HepG2 (cell line): ENCODE data around the gene DGCR6.

Experiments
- FOXK2 ChIP-seq: fragments of 450-650 bp; IDR thresholded peaks from 2 replicates; pipeline ENCODE4 v1.6.1; 2016
- HCFC1 ChIP-seq: fragments of 150-350 bp; IDR thresholded peaks from 2 replicates; pipeline ENCODE4 v1.6.1; 2014; ENCODE audit warnings: low read depth, low read length
- MAX ChIP-seq: IDR thresholded peaks from 2 replicates; pipeline ENCODE4 v1.6.1; 2012; ENCODE audit warnings: inconsistent platforms
- MEF2D ChIP-seq: sonication (generic); formaldehyde crosslinking; IDR thresholded peaks from 2 replicates; pipeline ENCODE4 v1.5.1; 2020; ENCODE audit warnings: mild to moderate bottlenecking, missing genetic modification reagents
- NR3C1 ChIP-seq: sonication (generic); formaldehyde crosslinking; IDR thresholded peaks from 2 replicates; pipeline ENCODE4 v1.4.0; 2020; ENCODE audit warnings: missing genetic modification reagents
- RAD21 ChIP-seq: fragments of 450-650 bp; formaldehyde crosslinking; IDR thresholded peaks from 2 replicates; pipeline ENCODE4 v1.5.0; 2020; ENCODE audit warnings: mild to moderate bottlenecking
- ZNF781 ChIP-seq: sonication (generic); formaldehyde crosslinking; IDR thresholded peaks from 2 replicates; pipeline ENCODE4 v1.5.1; 2020; ENCODE audit warnings: borderline replicate concordance, mild to moderate bottlenecking, missing genetic modification reagents; ENCODE audit errors: not compliant biosample characterization
- ZNF891 ChIP-seq: sonication (generic); formaldehyde crosslinking; IDR thresholded peaks from 2 replicates; pipeline ENCODE4 v1.5.0; 2020; ENCODE audit warnings: mild to moderate bottlenecking, missing genetic modification reagents

GRCh38 chr22:18950141-18950540 is 44.0 kb downstream of the DGCR6 start:
- TF ChIP-seq HCFC1 (no peak), NR3C1 (CRISPR knock-in tag) (no peak), ZNF891 (CRISPR knock-in tag) (no peak), MAX (no peak), RAD21 (CRISPR knock-in tag) (no peak), ZNF781 (CRISPR knock-in tag) (no peak), FOXK2 (no peak), MEF2D (CRISPR knock-in tag) (no peak)
